Vagina (tissue), 2 donors: Measurements from ENCODE around the gene BCDIN3D. TPM values are rescaled to one million over a fixed set of nuclear protein-coding genes. Genes with fewer than 3 reads are reported as not detected.
A peak's percentile ranks its signal among the peaks of the same experiment; 100 is the strongest.

Source experiments
- DNase-seq, 2 donors: peaks; one replicate each; pipeline ENCODE4 v3.0.0-alpha.2; 2017; ENCODE audit errors: extremely low spot score in 2 of 2
- H3K27ac ChIP-seq: fragments of 200-600 bp; sonication (generic); one replicate; pipeline ENCODE4 v1.5.1; 2019
- H3K27me3 ChIP-seq: fragments of 200-600 bp; sonication (generic); one replicate; pipeline ENCODE4 v1.5.1; 2019
- H3K36me3 ChIP-seq, 2 donors: fragments of 200-600 bp; sonication (generic); one replicate each; pipeline ENCODE4 v1.5.1; 2017 to 2019
- H3K4me1 ChIP-seq: fragments of 200-600 bp; sonication (generic); one replicate; pipeline ENCODE4 v1.5.1; 2019
- H3K4me3 ChIP-seq, 2 donors: fragments of 200-600 bp; sonication (generic); 1 replicate in 1 of 2; 2 replicates in 1 of 2; pipeline ENCODE4 v1.5.1; 2016 to 2019
- H3K9me3 ChIP-seq: fragments of 200-600 bp; sonication (generic); one replicate; pipeline ENCODE4 v1.5.1; 2019
- POLR2A ChIP-seq, 2 donors: fragments of 450-650 bp; IDR thresholded peaks; one replicate each; pipeline ENCODE4 v1.6.1; 2017; ENCODE audit warnings: antibody characterized with exemption in 2 of 2, mild to moderate bottlenecking in 2 of 2, moderate library complexity in 2 of 2
- POLR2AphosphoS5 ChIP-seq, 2 donors: sonication (generic); formaldehyde crosslinking; IDR thresholded peaks; one replicate each; pipeline ENCODE4 v1.9.0; 2017; ENCODE audit warnings: antibody characterized with exemption in 2 of 2, mild to moderate bottlenecking in 2 of 2, low read depth in 1 of 2; ENCODE audit not compliant: insufficient read depth in 1 of 2
- intact Hi-C: fragments of 100-400 bp; cut with DNase I; formaldehyde crosslinking; loops from one replicate; pipeline ENCODE4 v1.15.1; 2023
- total RNA-seq: library from RNA; depleted of rRNA; stranded (reverse); fragments of >200 nt; gene quantifications from one replicate; pipeline ENCODE4 v1.2.3, GENCODE V29; 2016
- TF ChIP-seq, protein P1 (sequence below), 3 experiments: fragments of 450-650 bp in 2 of 3; fragments of 200-600 bp in 1 of 3; sonication (generic) in 1 of 3; IDR thresholded peaks; one replicate each; pipeline ENCODE4 v1.5.1; 2017 to 2019; ENCODE audit warnings: antibody characterized with exemption in 3 of 3, mild to moderate bottlenecking in 2 of 3, moderate library complexity in 2 of 3

The BCDIN3D gene
- total RNA-seq, 1 donor from 2014 or later, result 2.7 TPM

DNA sequence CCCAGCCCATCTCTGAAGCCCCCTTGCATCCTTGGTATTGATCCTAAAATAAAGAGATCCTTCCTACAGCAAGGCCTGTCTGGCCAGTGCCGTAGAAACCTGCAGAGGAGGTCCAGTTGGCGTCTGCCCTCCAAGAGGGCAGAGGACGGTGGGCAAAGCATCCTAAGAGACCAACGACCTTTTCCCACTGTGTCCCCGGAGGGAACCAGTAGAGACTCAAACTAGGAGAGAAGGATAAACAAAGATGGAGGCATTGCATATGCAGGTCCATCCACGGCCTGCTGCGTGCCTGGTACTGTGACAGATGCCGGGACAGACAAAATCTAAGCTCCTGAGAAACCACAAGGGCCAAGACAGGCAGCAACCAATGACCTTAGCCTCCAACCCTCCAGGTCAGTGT is 18.5 kb downstream of the BCDIN3D start:
- no peaks in the 10 kb centered on the region for H3K9me3 ChIP-seq
- peak overlapping the region; percentile 32 for H3K27ac ChIP-seq
- no peak overlapping the region for H3K4me3 ChIP-seq
- no peak for DNase-seq
- TF ChIP-seq POLR2A (IDR thresholded peaks at IDR 0.05), result no peak
- TF ChIP-seq POLR2AphosphoS5 (IDR thresholded peaks at IDR 0.05; ENCODE audit: insufficient read depth in 1 of 2, low read depth in 1 of 2), result no peak
- TF ChIP-seq, protein P1, sequence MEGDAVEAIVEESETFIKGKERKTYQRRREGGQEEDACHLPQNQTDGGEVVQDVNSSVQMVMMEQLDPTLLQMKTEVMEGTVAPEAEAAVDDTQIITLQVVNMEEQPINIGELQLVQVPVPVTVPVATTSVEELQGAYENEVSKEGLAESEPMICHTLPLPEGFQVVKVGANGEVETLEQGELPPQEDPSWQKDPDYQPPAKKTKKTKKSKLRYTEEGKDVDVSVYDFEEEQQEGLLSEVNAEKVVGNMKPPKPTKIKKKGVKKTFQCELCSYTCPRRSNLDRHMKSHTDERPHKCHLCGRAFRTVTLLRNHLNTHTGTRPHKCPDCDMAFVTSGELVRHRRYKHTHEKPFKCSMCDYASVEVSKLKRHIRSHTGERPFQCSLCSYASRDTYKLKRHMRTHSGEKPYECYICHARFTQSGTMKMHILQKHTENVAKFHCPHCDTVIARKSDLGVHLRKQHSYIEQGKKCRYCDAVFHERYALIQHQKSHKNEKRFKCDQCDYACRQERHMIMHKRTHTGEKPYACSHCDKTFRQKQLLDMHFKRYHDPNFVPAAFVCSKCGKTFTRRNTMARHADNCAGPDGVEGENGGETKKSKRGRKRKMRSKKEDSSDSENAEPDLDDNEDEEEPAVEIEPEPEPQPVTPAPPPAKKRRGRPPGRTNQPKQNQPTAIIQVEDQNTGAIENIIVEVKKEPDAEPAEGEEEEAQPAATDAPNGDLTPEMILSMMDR (IDR thresholded peaks at IDR 0.05), result no peak
- intact Hi-C loops, result no loop called here
- H3K4me1 ChIP-seq, result peaks cover 71% of the 10 kb centered on the region
- H3K27me3 ChIP-seq, result no peaks in the 10 kb centered on the region
- no peaks in the 10 kb centered on the region for H3K36me3 ChIP-seq

DNA sequence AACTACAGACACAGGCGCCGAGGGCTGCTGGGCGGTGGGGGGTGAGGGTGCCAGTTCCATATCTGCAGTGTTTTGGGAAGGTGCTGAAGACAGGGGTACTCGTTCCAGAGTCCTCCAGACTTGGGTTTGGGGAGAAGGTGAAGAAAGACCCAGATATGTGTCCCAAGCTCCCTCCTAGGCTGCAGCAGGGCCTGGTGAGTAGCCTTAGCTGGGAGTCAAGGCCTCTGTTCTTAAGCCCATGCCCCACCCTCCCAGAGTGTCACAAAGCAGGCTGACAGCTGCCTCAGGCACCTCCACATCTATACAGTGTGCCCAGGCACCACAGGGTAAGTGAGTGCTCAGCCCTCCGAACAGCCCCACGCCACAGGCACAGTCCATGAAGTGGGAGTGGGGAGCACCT is 19.0 kb downstream of the BCDIN3D start:
- DNase-seq, result no peak
- Histone ChIP-seq H3K27ac (no peak overlapping the region), H3K4me1 (peaks cover 66% of the 10 kb centered on the region), H3K27me3 (no peaks in the 10 kb centered on the region), H3K4me3 (no peak overlapping the region), H3K36me3 (no peaks in the 10 kb centered on the region), H3K9me3 (no peaks in the 10 kb centered on the region)
- TF ChIP-seq, protein P1 (IDR thresholded peaks at IDR 0.05), result no peak
- TF ChIP-seq POLR2AphosphoS5 (IDR thresholded peaks at IDR 0.05; ENCODE audit: insufficient read depth in 1 of 2, low read depth in 1 of 2) (no peak), POLR2A (IDR thresholded peaks at IDR 0.05) (no peak)
- intact Hi-C loops, result no loop called here

DNA sequence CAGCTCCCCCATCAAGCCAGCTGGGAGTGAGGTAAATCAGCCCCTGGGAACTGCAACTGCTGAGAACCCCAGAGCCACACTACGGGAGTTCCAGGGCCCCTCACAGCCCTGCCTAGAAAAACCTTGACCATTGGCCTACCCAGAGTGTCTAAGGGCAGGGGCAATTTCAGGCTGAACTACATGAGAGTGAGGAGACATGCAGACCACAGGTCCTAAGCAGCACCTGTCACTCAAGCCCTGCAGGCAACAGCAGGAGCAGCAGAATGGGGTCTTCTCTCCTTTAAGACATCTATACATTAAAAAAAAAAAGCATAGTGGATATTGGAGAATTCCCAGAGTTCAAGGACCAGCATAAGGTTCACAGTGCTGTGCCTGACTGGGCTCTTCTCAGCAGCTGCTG is 19.6 kb downstream of the BCDIN3D start:
- intact Hi-C loops, result no loop called here
- no peaks in the 10 kb centered on the region for H3K27me3 ChIP-seq
- H3K4me1 ChIP-seq, result peaks cover 63% of the 10 kb centered on the region
- no peak for DNase-seq
- no peak overlapping the region for H3K4me3 ChIP-seq
- no peaks in the 10 kb centered on the region for H3K36me3 ChIP-seq
- no peak overlapping the region for H3K27ac ChIP-seq
- TF ChIP-seq POLR2AphosphoS5 (IDR thresholded peaks at IDR 0.05; ENCODE audit: insufficient read depth in 1 of 2, low read depth in 1 of 2) (no peak), POLR2A (IDR thresholded peaks at IDR 0.05) (no peak)
- TF ChIP-seq, protein P1 (IDR thresholded peaks at IDR 0.05), result no peak
- no peaks in the 10 kb centered on the region for H3K9me3 ChIP-seq

DNA sequence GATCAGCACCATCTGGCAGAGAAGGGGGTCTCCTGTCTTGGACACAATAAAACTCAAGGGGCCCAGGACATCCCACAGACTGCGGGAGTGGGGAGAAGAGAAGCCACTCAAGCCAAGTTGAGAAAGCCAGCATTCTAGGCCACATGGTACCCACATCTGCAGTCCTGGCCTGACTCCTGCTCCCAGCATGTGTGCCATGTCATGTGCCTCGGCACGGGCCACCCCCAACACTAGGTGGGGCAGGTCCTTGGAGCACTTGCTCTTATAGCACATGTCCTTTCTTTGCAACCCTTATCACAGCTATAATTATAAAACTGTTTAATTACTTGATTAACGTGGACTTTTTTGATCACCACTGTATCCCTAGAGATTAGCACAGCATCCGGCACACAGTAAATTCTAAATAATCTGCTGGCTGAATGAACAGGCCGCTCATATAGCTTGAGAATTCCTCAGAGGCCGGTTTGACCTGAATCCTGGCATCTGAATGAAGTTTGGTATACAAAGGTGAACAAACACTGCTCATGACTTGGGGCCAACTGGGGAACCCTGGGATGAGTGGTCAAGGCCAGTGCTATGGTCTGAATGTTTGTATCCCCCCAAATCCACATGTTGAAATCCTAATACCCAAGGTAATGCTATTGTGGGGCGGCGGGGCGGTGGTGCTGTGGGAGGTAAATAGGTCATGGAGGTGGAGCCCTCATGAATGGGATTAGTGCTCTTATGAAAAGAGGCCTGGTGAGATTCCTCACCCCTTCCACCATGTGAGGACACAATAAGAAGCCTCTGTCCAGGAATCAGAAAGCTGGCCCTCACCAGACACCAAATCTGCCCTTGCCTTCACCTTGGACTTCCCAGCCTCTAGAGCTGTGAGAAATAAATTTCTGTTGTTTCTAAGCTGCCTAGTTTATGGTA is 21.3 kb downstream of the BCDIN3D start:
- no peak for DNase-seq
- intact Hi-C loops, result no loop called here
- TF ChIP-seq POLR2AphosphoS5 (IDR thresholded peaks at IDR 0.05; ENCODE audit: insufficient read depth in 1 of 2, low read depth in 1 of 2) (no peak), POLR2A (IDR thresholded peaks at IDR 0.05) (no peak)
- TF ChIP-seq, protein P1 (IDR thresholded peaks at IDR 0.05), result no peak
- no peak overlapping the region for H3K4me3 ChIP-seq
- H3K36me3 ChIP-seq, result no peaks in the 10 kb centered on the region
- H3K9me3 ChIP-seq, result no peaks in the 10 kb centered on the region
- H3K4me1 ChIP-seq, result peaks cover 52% of the 10 kb centered on the region
- H3K27me3 ChIP-seq, result no peaks in the 10 kb centered on the region
- H3K27ac ChIP-seq, result no peak overlapping the region

DNA sequence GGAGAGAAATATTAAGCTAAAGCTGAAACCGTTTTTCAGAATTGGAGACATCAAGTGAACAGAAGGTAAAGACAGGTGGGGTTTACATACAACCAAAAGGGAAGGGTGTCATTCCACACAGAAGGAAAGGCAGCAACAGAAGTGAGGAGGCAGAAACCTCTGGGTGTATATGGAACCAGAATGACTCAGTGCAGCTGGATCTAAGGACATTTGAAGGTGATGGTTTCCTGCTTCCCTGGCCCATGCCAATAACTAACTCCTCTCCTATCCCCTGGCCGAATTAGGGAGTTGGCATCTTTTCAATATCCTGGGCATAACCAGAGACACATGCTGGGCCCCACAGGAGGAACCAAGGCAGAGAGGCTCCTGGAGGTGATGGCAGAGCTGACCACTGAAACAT is 23.1 kb downstream of the BCDIN3D start:
- Histone ChIP-seq H3K4me3 (no peak overlapping the region), H3K27ac (no peak overlapping the region), H3K9me3 (no peaks in the 10 kb centered on the region), H3K36me3 (no peaks in the 10 kb centered on the region), H3K27me3 (no peaks in the 10 kb centered on the region), H3K4me1 (peaks cover 34% of the 10 kb centered on the region)
- intact Hi-C loops, result no loop called here
- TF ChIP-seq POLR2A (IDR thresholded peaks at IDR 0.05) (no peak), POLR2AphosphoS5 (IDR thresholded peaks at IDR 0.05; ENCODE audit: insufficient read depth in 1 of 2, low read depth in 1 of 2) (no peak)
- TF ChIP-seq, protein P1 (IDR thresholded peaks at IDR 0.05), result no peak
- no peak for DNase-seq
